Measurements from ENCODE around the gene NDUFA9. TPM values are rescaled to one million over a fixed set of nuclear protein-coding genes. Genes with fewer than 3 reads are reported as not detected.

The NDUFA9 gene
- total RNA-seq, 3 donors from 2014 or later: 136 to 198 (median 186) TPM

- Histone ChIP-seq H3K9me3 (no peaks in the 10 kb centered on the region), H3K4me3 (no peak overlapping the region), H3K36me3 (ENCODE audit: low read depth) (no peaks in the 10 kb centered on the region), H3K4me1 (ENCODE audit: low read depth) (no peaks in the 10 kb centered on the region)
- DNase-seq (no peak), ATAC-seq (no peak)
- TF ChIP-seq CTCF (IDR thresholded peaks at IDR 0.05): no peak
- intact Hi-C loops (cut with DNase I, micrococcal nuclease): no loop called here
Measured at GRCh38 chr12:4630262-4630661, 18.7 kb upstream of the NDUFA9 start.

GRCh38 chr12:4643747-4644146 is 5.2 kb upstream of the NDUFA9 start:
- Histone ChIP-seq H3K9me3 (no peaks in the 10 kb centered on the region), H3K36me3 (ENCODE audit: low read depth) (no peaks in the 10 kb centered on the region), H3K4me3 (no peak overlapping the region), H3K4me1 (ENCODE audit: low read depth) (peaks cover 5% of the 10 kb centered on the region)
- DNase-seq (no peak), ATAC-seq (no peak)
- no peak for TF ChIP-seq CTCF (IDR thresholded peaks at IDR 0.05)
- intact Hi-C loops (cut with DNase I, micrococcal nuclease): no loop called here

GRCh38 chr12:4645023-4645422 is 3.9 kb upstream of the NDUFA9 start:
- TF ChIP-seq CTCF (IDR thresholded peaks at IDR 0.05): no peak
- intact Hi-C loops (cut with DNase I, micrococcal nuclease): no loop called here
- Histone ChIP-seq H3K36me3 (ENCODE audit: low read depth) (no peaks in the 10 kb centered on the region), H3K4me3 (no peak overlapping the region), H3K4me1 (ENCODE audit: low read depth) (peaks cover 7% of the 10 kb centered on the region), H3K9me3 (no peaks in the 10 kb centered on the region)
- DNase-seq (no peak), ATAC-seq (no peak)

- ATAC-seq (peak; percentile 31), DNase-seq (no peak)
- Histone ChIP-seq H3K4me3 (peak overlapping the region; percentile 58), H3K36me3 (ENCODE audit: low read depth) (no peaks in the 10 kb centered on the region), H3K4me1 (ENCODE audit: low read depth) (peaks cover 21% of the 10 kb centered on the region), H3K9me3 (no peaks in the 10 kb centered on the region)
- intact Hi-C loops (cut with DNase I, micrococcal nuclease): no loop called here
- no peak for TF ChIP-seq CTCF (IDR thresholded peaks at IDR 0.05)
Measured at GRCh38 chr12:4648104-4648500, 812 bp upstream of the NDUFA9 start.

- TF ChIP-seq CTCF (IDR thresholded peaks at IDR 0.05): no peak
- intact Hi-C loops (cut with DNase I, micrococcal nuclease): no loop called here
Measured at GRCh38 chr12:4649358-4649661, 396 bp downstream of the NDUFA9 start.

GRCh38 chr12:4653257-4653656 is 4.3 kb downstream of the NDUFA9 start:
- DNase-seq (no peak), ATAC-seq (no peak)
- Histone ChIP-seq H3K36me3 (ENCODE audit: low read depth) (peaks cover 9% of the 10 kb centered on the region), H3K4me1 (ENCODE audit: low read depth) (peaks cover 16% of the 10 kb centered on the region), H3K9me3 (no peaks in the 10 kb centered on the region), H3K4me3 (no peak overlapping the region)
- no peak for TF ChIP-seq CTCF (IDR thresholded peaks at IDR 0.05)
- intact Hi-C loops (cut with DNase I, micrococcal nuclease): no loop called here

More at GRCh38 chr12:4649358-4649661, 396 bp downstream of the NDUFA9 start:
- Histone ChIP-seq H3K36me3 (ENCODE audit: low read depth) (no peaks in the 10 kb centered on the region), H3K4me3 (peak overlapping the region; percentile 58), H3K9me3 (no peaks in the 10 kb centered on the region), H3K4me1 (ENCODE audit: low read depth) (peaks cover 21% of the 10 kb centered on the region)
- DNase-seq (no peak), ATAC-seq (no peak)

All from mucosa of descending colon (tissue), 3 donors.